Liver (tissue), 9 donors: ENCODE measurements around the gene ATP5F1D. TPM values are rescaled to one million over a fixed set of nuclear protein-coding genes. Genes with fewer than 3 reads are reported as not detected.

ENCODE experiments used
- DNase-seq: peaks from one replicate; pipeline ENCODE4 v3.0.0-alpha.2; 2017; ENCODE audit warnings: low spot score
- H3K27ac ChIP-seq, 2 donors: one replicate each; pipeline ENCODE4 v1.7.0; 2013; ENCODE audit warnings: inconsistent platforms in 2 of 2, low read length in 2 of 2, control low read depth in 1 of 2, low read depth in 1 of 2, mild to moderate bottlenecking in 1 of 2
- H3K27me3 ChIP-seq, 4 donors: one replicate each; pipeline versions ENCODE4 v1.6.1 to v1.7.0; 2013; ENCODE audit warnings: low read length in 3 of 4, inconsistent platforms in 1 of 4, mild to moderate bottlenecking in 1 of 4, moderate library complexity in 1 of 4; ENCODE audit not compliant: control insufficient read depth in 4 of 4, insufficient read depth in 4 of 4
- H3K36me3 ChIP-seq, 4 donors: one replicate each; pipeline versions ENCODE4 v1.6.1 to v1.7.0; 2013; ENCODE audit warnings: low read length in 3 of 4, mild to moderate bottlenecking in 3 of 4, low read depth in 1 of 4, moderate library complexity in 1 of 4; ENCODE audit not compliant: control insufficient read depth in 4 of 4, insufficient read depth in 3 of 4
- H3K4me1 ChIP-seq, 4 donors: one replicate each; pipeline versions ENCODE4 v1.6.1 to v1.7.0; 2013; ENCODE audit warnings: low read length in 3 of 4, mild to moderate bottlenecking in 3 of 4, moderate library complexity in 1 of 4; ENCODE audit not compliant: control insufficient read depth in 4 of 4, insufficient read depth in 4 of 4
- H3K4me3 ChIP-seq, 3 donors: one replicate each; pipeline versions ENCODE4 v1.6.1 to v1.7.0; 2013; ENCODE audit warnings: low read length in 3 of 3, control low read depth in 1 of 3, low read depth in 1 of 3, mild to moderate bottlenecking in 1 of 3
- H3K9ac ChIP-seq, 2 donors: one replicate each; pipeline ENCODE4 v1.7.0; 2013; ENCODE audit warnings: low read length in 2 of 2, mild to moderate bottlenecking in 2 of 2, moderate library complexity in 2 of 2, control low read depth in 1 of 2, low read depth in 1 of 2
- H3K9me3 ChIP-seq, 4 donors: one replicate each; pipeline versions ENCODE4 v1.6.1 to v1.7.0; 2013; ENCODE audit warnings: low read length in 3 of 4; ENCODE audit not compliant: control insufficient read depth in 4 of 4
- ATF3 ChIP-seq: IDR thresholded peaks from 2 replicates; pipeline ENCODE4 v1.6.1; 2016; ENCODE audit warnings: antibody characterized with exemption
- EGR1 ChIP-seq, 2 donors: IDR thresholded peaks; 2 replicates each; pipeline ENCODE4 v1.6.1; 2016 to 2018; ENCODE audit warnings: antibody characterized with exemption in 2 of 2, low read depth in 2 of 2
- FOXA1 ChIP-seq: IDR thresholded peaks from 2 replicates; pipeline ENCODE4 v1.6.1; 2016; ENCODE audit warnings: antibody characterized with exemption
- GABPA ChIP-seq, 2 donors: IDR thresholded peaks in 1 of 2; conservative IDR thresholded peaks in 1 of 2; 2 replicates each; pipeline ENCODE4 v1.6.1; 2016; ENCODE audit warnings: antibody characterized with exemption in 2 of 2, mild to moderate bottlenecking in 1 of 2, moderate library complexity in 1 of 2
- HNF4A ChIP-seq, 2 donors: conservative IDR thresholded peaks; 2 replicates each; pipeline ENCODE4 v1.6.1; 2016; ENCODE audit warnings: antibody characterized with exemption in 2 of 2, mild to moderate bottlenecking in 2 of 2
- HNF4G ChIP-seq: IDR thresholded peaks from 2 replicates; pipeline ENCODE4 v1.6.1; 2016; ENCODE audit warnings: antibody characterized with exemption
- JUND ChIP-seq, 2 donors: IDR thresholded peaks; 2 replicates each; pipeline ENCODE4 v1.6.1; 2016; ENCODE audit warnings: antibody characterized with exemption in 2 of 2
- NR2F2 ChIP-seq: IDR thresholded peaks from 2 replicates; pipeline ENCODE4 v1.6.1; 2016; ENCODE audit warnings: antibody characterized with exemption
- REST ChIP-seq: IDR thresholded peaks from 2 replicates; pipeline ENCODE4 v1.6.1; 2016; ENCODE audit warnings: antibody characterized with exemption, mild to moderate bottlenecking
- RXRA ChIP-seq, 2 donors: IDR thresholded peaks; 2 replicates each; pipeline ENCODE4 v1.6.1; 2017 to 2018; ENCODE audit warnings: antibody characterized with exemption in 2 of 2, mild to moderate bottlenecking in 1 of 2
- SP1 ChIP-seq: IDR thresholded peaks from 2 replicates; pipeline ENCODE4 v1.6.1; 2018; ENCODE audit warnings: antibody characterized with exemption, mild to moderate bottlenecking
- TAF1 ChIP-seq: conservative IDR thresholded peaks from 2 replicates; pipeline ENCODE4 v1.6.1; 2016; ENCODE audit warnings: antibody characterized with exemption, mild to moderate bottlenecking
- YY1 ChIP-seq: IDR thresholded peaks from 2 replicates; pipeline ENCODE4 v1.6.1; 2016; ENCODE audit warnings: antibody characterized with exemption, mild to moderate bottlenecking
- WGBS: extraction: QIAGEN DNeasy Blood & Tissue Kit; methylation state at CpG from one replicate; pipeline ENCODE4 v1.1.7; 2013; 5-methylcytosine and 5-hydroxymethylcytosine counted together
- polyA plus RNA-seq, 2 donors: library from polyadenylated mRNA; stranded (reverse) in 1 of 2; unstranded in 1 of 2; fragments of 200-250 nt in 1 of 2; fragments of >200 nt in 1 of 2; fragmentation: Nextera tagmentation in 1 of 2; extraction: Ambion mirVana in 1 of 2; gene quantifications; one replicate each; pipeline versions ENCODE4 v1.2.1 to v1.2.3, GENCODE V29; 2013 to 2015
- total RNA-seq, 2 donors: library from RNA; depleted of rRNA; stranded (reverse); fragments of >200 nt; gene quantifications; one replicate each; pipeline ENCODE4 v1.2.3, GENCODE V29; 2014
- donor health status: healthy.
- donor health status: healthy.
- donor health status: healthy.
- donor health status: healthy.
- donor health status: healthy.

Gene ATP5F1D
- total and polyA plus RNA-seq, 4 donors = 20.2 to 315 (median 145) TPM

- no peak for DNase-seq
- peak overlapping the region; percentile 55 to 75 (median 75) for H3K4me3 ChIP-seq
- TF ChIP-seq RXRA (IDR thresholded peaks at IDR 0.05) = no peak
- no peak for TF ChIP-seq HNF4G
- TF ChIP-seq TAF1 = no peak
- WGBS = 2% methylated on average over 88 of the region's 90 CpGs
- H3K9me3 ChIP-seq = no peaks in the 10 kb centered on the region
- no peaks in the 10 kb centered on the region for H3K27me3 ChIP-seq
- H3K36me3 ChIP-seq = peaks cover 10 to 17% (median 12%) of the 10 kb centered on the region in 4 donors
- H3K27ac ChIP-seq = peak overlapping the region; percentile 90 to 97
- peaks cover 25 to 66% (median 45%) of the 10 kb centered on the region in 4 donors for H3K4me1 ChIP-seq
- H3K9ac ChIP-seq = peak overlapping the region; percentile 22 to 54
Measured at GRCh38 chr19:1250437-1251260, 9.1 kb downstream of the ATP5F1D start.

GRCh38 chr19:1251330-1252220, 10.0 kb downstream of the ATP5F1D start:
- Histone ChIP-seq H3K9me3 (no peaks in the 10 kb centered on the region), H3K9ac (peak overlapping the region; percentile 23 to 54), H3K36me3 (peaks cover 14 to 21% (median 16%) of the 10 kb centered on the region in 4 donors), H3K27me3 (no peaks in the 10 kb centered on the region), H3K27ac (peak overlapping the region; percentile 90 to 97), H3K4me3 (peak overlapping the region; percentile 55 to 75 (median 69)), H3K4me1 (peaks cover 20 to 62% (median 44%) of the 10 kb centered on the region in 4 donors)
- no peak for DNase-seq
- 11% methylated on average over 41 of the region's 41 CpGs for WGBS
- TF ChIP-seq REST (no peak), TAF1 (no peak), SP1 (no peak), FOXA1 (no peak), NR2F2 (peak; percentile 22), JUND (IDR thresholded peaks at IDR 0.05) (no peak), ATF3 (no peak)

- no peak for DNase-seq
- H3K27me3 ChIP-seq = no peaks in the 10 kb centered on the region
- H3K36me3 ChIP-seq = peaks cover 19 to 24% (median 22%) of the 10 kb centered on the region in 4 donors
- H3K27ac ChIP-seq = peak overlapping the region; percentile 90 to 97
- peak overlapping the region in 2 of 3 donors; percentile 55 to 75 for H3K4me3 ChIP-seq
- peaks cover 17 to 66% (median 45%) of the 10 kb centered on the region in 4 donors for H3K4me1 ChIP-seq
- 6% methylated on average over 30 of the region's 30 CpGs for WGBS
- H3K9me3 ChIP-seq = no peaks in the 10 kb centered on the region
- peak overlapping the region; percentile 14 to 52 for H3K9ac ChIP-seq
- TF ChIP-seq JUND (IDR thresholded peaks at IDR 0.05) (peak in 1 of 2 donors; percentile 48), YY1 (peak; percentile 19), EGR1 (IDR thresholded peaks at IDR 0.05; ENCODE audit: low read depth in 2 of 2) (peak in 1 of 2 donors; percentile 62), HNF4G (no peak), SP1 (no peak), GABPA (IDR thresholded peaks at IDR 0.05 in 1 of 2, conservative IDR thresholded peaks at IDR 0.05 in 1 of 2) (no peak), NR2F2 (peak; percentile 79), HNF4A (conservative IDR thresholded peaks at IDR 0.05) (peak; percentile 32 to 60), ATF3 (no peak), REST (peak; percentile 5), RXRA (IDR thresholded peaks at IDR 0.05) (peak; percentile 44 to 71), FOXA1 (no peak)
Measured at GRCh38 chr19:1252221-1252820, 10.8 kb downstream of the ATP5F1D start.
